Psoas muscle (tissue), 8 donors: ENCODE measurements around the gene PRPF8. TPM values are rescaled to one million over a fixed set of nuclear protein-coding genes. Genes with fewer than 3 reads are reported as not detected.
"Not testable (repeated sequence)": the region's sequence is repeated elsewhere in the genome, so short reads cannot be mapped to it uniquely, and the experiment has no call there.

Source experiments
- ATAC-seq, 4 donors: fragments of 200-7000 bp; cut with Tn5 transposase; one replicate each; pipeline ENCODE4 v1.9.1; 2020; ENCODE audit warnings: moderate library complexity in 3 of 4, mild to moderate bottlenecking in 2 of 4
- DNase-seq, 2 donors: peaks; one replicate each; pipeline ENCODE4 v3.0.0-alpha.2; 2020
- H3K27ac ChIP-seq: fragments of 200-600 bp; one replicate; pipeline ENCODE4 v1.8.0; 2022
- H3K27me3 ChIP-seq, 3 donors: fragments of 200-600 bp in 1 of 3; one replicate each; pipeline versions ENCODE4 v1.6.1 to v1.8.0; 2013 to 2022; ENCODE audit warnings: low read length in 2 of 3, mild to moderate bottlenecking in 2 of 3, moderate library complexity in 1 of 3; ENCODE audit not compliant: insufficient read depth in 3 of 3
- H3K36me3 ChIP-seq, 2 donors: fragments of 200-600 bp in 1 of 2; one replicate each; pipeline versions ENCODE4 v1.6.1 to v1.8.0; 2013 to 2022; ENCODE audit warnings: low read depth in 1 of 2, mild to moderate bottlenecking in 1 of 2, moderate library complexity in 1 of 2; ENCODE audit not compliant: insufficient read depth in 1 of 2
- H3K4me1 ChIP-seq: fragments of 200-600 bp; one replicate; pipeline ENCODE4 v1.8.0; 2022
- H3K4me3 ChIP-seq: fragments of 200-600 bp; one replicate; pipeline ENCODE4 v1.8.0; 2022; ENCODE audit warnings: mild to moderate bottlenecking
- H3K9me3 ChIP-seq: fragments of 200-600 bp; one replicate; pipeline ENCODE4 v1.8.0; 2022
- WGBS, 3 donors: extraction: QIAGEN DNeasy Blood & Tissue Kit; methylation state at CpG; one replicate each; pipeline versions ENCODE4 v1.1.6 to v1.1.7; 2013; 5-methylcytosine and 5-hydroxymethylcytosine counted together
- intact Hi-C, 2 donors: fragments of 100-400 bp; cut with DNase I; formaldehyde crosslinking; loops; one replicate each; pipeline versions ENCODE4 v1.11.0 to v1.14.2; 2022
- polyA plus RNA-seq, 3 donors: library from polyadenylated mRNA; stranded (reverse); fragments of 200-250 nt; gene quantifications; one replicate each; pipeline ENCODE4 v1.2.3, GENCODE V29; 2013
- total RNA-seq, 4 donors: library from RNA; stranded (reverse); fragmentation: NEBNext Ultra II Directional in 2 of 4; extraction: Animal tissue kit (Norgen Biotek cat#: 25700) in 2 of 4; gene quantifications; one replicate each; pipeline versions ENCODE4 v1.2.1 to v1.2.4, GENCODE V29; 2021 to 2023
- TF ChIP-seq, protein P1 (sequence below): fragments of 200-600 bp; IDR thresholded peaks from one replicate; pipeline ENCODE4 v1.8.0; 2022; ENCODE audit warnings: antibody characterized with exemption
- donor health status: healthy with polysubstance abuse.
- donor health status: DM: no; HTN: no; CAD: no; lungs with moderate emphysema.
- donor health status: Bipolar disorder and iron deficiency.
- donor health status: healthy.
- donor health status: DM: yes; HTN: yes; CAD: no.
- donor health status: DM: no; HTN: no; CAD: no.
- donor health status: DM: no; HTN: no; CAD: no.
- donor health status: DM: yes; HTN: yes; CAD: no.

Gene PRPF8
- total and polyA plus RNA-seq, 7 donors = 84.8 to 305 (median 218) TPM

DNA sequence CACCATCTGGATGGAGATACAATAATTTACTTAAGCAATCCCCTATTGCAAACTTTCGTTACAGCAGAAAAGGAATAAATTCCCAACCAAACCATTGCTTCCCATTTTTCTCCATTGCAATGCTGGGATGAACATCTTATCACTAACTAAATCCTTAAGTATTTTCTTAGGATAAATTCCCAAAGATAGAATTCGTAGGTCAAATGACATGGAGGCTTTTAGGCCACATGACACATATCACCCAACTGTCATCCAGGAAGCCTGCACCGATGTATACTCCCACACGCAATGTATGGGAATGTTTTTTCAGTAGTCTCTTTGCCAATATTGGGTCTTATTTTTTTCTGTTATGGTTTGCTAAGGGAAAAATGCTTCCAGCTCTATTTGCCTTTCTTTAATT, 27.1 kb upstream of the PRPF8 start:
- no peaks in the 10 kb centered on the region for H3K27me3 ChIP-seq
- peak overlapping the region; percentile 97 for H3K4me3 ChIP-seq
- intact Hi-C loops = loop anchor here in 1 of 2 donors (5.0 kb wide), 1 partner anchor 35 kb away; no protein-coding TSS in a partner anchor
- peaks cover 37% of the 10 kb centered on the region for H3K4me1 ChIP-seq
- TF ChIP-seq, protein P1, sequence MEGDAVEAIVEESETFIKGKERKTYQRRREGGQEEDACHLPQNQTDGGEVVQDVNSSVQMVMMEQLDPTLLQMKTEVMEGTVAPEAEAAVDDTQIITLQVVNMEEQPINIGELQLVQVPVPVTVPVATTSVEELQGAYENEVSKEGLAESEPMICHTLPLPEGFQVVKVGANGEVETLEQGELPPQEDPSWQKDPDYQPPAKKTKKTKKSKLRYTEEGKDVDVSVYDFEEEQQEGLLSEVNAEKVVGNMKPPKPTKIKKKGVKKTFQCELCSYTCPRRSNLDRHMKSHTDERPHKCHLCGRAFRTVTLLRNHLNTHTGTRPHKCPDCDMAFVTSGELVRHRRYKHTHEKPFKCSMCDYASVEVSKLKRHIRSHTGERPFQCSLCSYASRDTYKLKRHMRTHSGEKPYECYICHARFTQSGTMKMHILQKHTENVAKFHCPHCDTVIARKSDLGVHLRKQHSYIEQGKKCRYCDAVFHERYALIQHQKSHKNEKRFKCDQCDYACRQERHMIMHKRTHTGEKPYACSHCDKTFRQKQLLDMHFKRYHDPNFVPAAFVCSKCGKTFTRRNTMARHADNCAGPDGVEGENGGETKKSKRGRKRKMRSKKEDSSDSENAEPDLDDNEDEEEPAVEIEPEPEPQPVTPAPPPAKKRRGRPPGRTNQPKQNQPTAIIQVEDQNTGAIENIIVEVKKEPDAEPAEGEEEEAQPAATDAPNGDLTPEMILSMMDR = no peak
- DNase-seq = no peak
- H3K27ac ChIP-seq = peak overlapping the region; percentile 44
- H3K9me3 ChIP-seq = no peaks in the 10 kb centered on the region
- no peak for ATAC-seq
- WGBS, 3 donors = 46 to 65% (median 49%) methylated on average over 4 of the region's 4 CpGs
- H3K36me3 ChIP-seq = peaks cover 3 to 35% of the 10 kb centered on the region in 2 donors

DNA sequence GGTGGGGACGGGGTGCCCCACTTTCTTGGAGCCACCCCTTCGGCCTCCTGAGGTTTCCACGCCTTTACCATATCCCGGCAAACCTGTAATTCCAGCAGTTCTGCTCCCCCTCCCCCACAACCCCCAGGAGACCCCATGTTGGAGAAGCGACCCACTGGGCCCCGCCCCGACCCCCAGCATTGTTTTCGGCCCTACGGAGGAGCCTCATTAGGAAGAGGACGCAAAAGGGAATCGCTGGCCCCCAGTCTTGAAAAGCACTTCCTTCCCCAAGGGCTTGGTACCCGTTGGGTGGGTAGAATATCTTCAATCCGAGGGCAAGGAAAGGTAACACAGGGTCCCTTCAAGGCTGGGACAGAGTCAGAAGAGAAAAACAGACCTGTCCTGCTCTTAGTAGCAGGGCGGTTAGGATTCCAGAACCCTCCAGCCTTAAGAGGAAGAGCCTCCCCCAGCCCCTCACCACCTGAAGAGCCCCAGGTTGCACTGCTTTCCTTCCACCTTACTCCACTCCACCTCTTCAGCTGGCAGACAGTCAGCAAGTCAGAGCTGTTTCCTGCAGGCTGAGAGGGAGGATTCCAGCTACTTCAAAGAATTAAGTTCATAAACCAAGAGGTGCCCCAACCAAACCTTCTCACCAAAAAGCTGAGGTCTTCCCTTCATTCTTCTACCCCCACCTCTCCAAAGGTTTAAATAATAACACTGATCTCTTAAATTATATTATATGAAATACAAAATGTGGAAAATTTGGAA, 26.3 kb upstream of the PRPF8 start:
- no peaks in the 10 kb centered on the region for H3K27me3 ChIP-seq
- intact Hi-C loops = loop anchor here (1.0 to 5.0 kb wide), 2 partner anchors 34 to 42 kb away; no protein-coding TSS in a partner anchor
- peaks cover 3 to 35% of the 10 kb centered on the region in 2 donors for H3K36me3 ChIP-seq
- 19 to 34% (median 22%) methylated on average over 13 to 14 of the region's 14 CpGs for WGBS, 3 donors
- peak overlapping the region; percentile 71 for H3K27ac ChIP-seq
- TF ChIP-seq, protein P1 = no peak
- no peaks in the 10 kb centered on the region for H3K9me3 ChIP-seq
- H3K4me3 ChIP-seq = peak overlapping the region; percentile 97
- no peak for DNase-seq
- ATAC-seq = no peak
- H3K4me1 ChIP-seq = peaks cover 37% of the 10 kb centered on the region

DNA sequence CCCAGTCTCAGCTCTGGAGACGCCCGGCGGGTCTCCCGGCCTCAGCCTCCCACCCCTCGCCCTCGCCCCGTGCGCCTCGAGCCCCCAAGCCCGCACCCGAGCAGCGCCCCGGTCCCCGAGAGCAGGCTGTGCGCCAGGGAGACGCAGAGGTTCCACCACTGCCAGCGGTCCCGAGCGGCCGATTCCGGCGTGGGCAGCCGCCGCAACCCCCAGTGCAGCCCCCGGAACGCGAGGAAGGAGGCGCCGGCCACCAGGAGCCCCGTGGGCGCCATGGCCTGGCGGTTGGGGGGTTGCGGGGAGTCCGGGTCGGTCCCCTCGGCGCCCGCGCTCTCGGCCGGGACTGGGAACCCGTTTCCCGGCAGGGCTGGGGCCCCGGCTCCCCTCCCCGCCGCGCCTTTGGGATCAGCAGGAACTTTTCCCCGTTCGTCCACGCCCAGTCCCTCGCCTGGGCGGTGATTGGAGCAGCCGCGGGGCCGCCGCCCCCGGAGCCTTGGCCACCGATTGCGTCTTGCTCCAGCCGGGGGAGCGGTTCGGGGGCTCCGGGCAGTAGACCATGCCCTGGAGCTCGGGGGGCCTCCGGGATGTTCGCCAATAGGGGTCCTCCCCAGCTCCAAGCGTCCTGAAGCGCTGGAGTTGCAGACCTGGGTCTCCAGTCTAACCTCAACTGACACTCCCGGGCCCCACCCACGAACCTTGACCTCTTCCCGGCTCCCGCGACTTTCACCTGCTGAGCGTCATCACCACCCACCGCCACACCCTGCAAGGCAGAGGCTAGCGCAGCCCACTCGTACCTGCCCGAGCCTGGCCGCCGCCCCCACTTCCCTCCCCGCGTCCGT, 25.5 kb upstream of the PRPF8 start, which contains the start of gene TLCD2:
TLCD2 (minus strand) TSS at position 407 of the 836 bp plus-strand sequence; CDS start at position 272, 135 bp downstream.
- Histone ChIP-seq H3K9me3 (no peaks in the 10 kb centered on the region), H3K27ac (peak within 1 kb of the TSS; percentile 71), H3K4me3 (peak within 1 kb of the TSS; percentile 97), H3K27me3 (no peaks in the 10 kb centered on the region), H3K4me1 (peaks cover 37% of the 10 kb centered on the region), H3K36me3 (peaks cover 3 to 35% of the 10 kb centered on the region in 2 donors)
- DNase-seq = peak; percentile 83 to 85
- ATAC-seq = peak; percentile 26 to 47 (median 34)
- WGBS, 3 donors = 3% methylated on average over 48 to 83 of the region's 83 CpGs
- intact Hi-C loops = loop anchor here (1.0 to 5.0 kb wide), 2 partner anchors 33 to 41 kb away; no protein-coding TSS in a partner anchor
- TF ChIP-seq, protein P1 = no peak

DNA sequence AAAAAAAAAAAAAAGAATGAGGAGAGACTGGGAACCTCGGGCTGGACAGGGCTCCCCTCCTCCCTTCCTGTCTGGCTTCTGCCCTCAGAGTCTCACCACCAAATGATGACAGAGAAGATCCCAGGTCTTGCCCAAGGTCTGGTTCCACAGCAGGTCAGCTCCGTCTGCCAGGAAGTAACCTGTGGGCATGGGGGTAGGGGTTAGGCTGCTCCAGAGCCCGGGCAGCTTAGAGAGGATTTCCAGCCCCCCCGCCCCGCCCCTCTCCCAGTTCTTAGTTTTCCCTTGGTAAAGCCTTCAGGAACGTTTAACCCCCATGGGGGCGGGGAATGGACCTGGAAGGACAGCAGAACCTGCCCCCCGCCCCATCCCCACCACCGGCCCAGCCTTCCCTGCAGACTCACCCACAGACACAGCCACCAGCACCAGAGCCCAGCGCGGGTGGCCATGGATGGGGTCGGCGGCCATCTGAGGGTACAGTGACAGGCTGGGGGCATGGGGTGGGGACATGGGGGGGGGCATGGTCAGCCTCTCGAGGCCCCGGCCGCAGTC, 24.8 kb upstream of the PRPF8 start:
- Histone ChIP-seq H3K4me1 (peaks cover 37% of the 10 kb centered on the region), H3K27me3 (no peaks in the 10 kb centered on the region), H3K9me3 (no peaks in the 10 kb centered on the region), H3K4me3 (peak overlapping the region; percentile 97), H3K27ac (peak overlapping the region; percentile 71), H3K36me3 (peaks cover 3 to 35% of the 10 kb centered on the region in 2 donors)
- 25 to 32% (median 29%) methylated on average over 9 to 16 of the region's 16 CpGs for WGBS, 3 donors
- TF ChIP-seq, protein P1 = no peak
- ATAC-seq (peak in 3 of 4 donors; percentile 32 to 36 (median 35)), DNase-seq (peak; percentile 48 to 54)
- intact Hi-C loops = no loop called here

DNA sequence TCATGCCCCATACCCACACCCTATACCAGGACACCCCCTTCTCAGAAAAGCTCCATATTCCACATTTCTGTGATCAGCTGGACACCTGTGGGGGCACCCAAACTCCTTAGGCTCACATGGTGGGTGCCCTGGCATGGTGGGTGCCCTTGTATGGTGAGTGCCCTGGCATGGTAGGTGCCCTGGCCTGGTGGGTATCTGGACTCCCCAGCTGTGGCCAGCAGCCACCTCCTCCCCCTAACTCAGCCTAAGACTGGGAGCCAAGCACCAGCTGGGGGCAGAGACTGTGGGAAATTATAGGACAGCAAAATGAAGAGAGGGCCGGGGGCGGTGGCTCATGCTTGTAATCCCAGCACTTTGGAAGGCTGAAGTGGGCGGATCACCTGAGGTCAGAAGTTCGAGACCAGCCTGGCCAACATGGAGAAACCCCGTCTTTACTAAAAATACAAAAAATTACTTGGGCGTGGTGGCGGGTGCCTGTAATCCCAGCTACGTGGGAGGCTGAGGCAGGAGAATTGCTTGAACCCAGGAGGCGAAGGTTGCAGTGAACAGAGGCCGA, 24.2 kb upstream of the PRPF8 start:
- H3K27me3 ChIP-seq, H3K27ac ChIP-seq, ATAC-seq, intact Hi-C loops, H3K9me3 ChIP-seq, H3K4me3 ChIP-seq: not testable (repeated sequence)
- peak in 1 of 2 donors; percentile 52 for DNase-seq
- H3K36me3 ChIP-seq = peaks cover 3 to 30% of the 10 kb centered on the region in 2 donors
- 92 to 94% (median 93%) methylated on average over 10 of the region's 10 CpGs for WGBS, 3 donors
- H3K4me1 ChIP-seq = peaks cover 35% of the 10 kb centered on the region
